ENCODE data around the gene DLG2. TPM values are rescaled to one million over a fixed set of nuclear protein-coding genes. Genes with fewer than 3 reads are reported as not detected.

DLG2 gene
- total and polyA plus RNA-seq, 9 of the 15 experiments (the other 6 are each of a cell fraction or from before 2014, with no cell fraction given), result 0.52 to 1.6 (median 0.95) TPM

DNA sequence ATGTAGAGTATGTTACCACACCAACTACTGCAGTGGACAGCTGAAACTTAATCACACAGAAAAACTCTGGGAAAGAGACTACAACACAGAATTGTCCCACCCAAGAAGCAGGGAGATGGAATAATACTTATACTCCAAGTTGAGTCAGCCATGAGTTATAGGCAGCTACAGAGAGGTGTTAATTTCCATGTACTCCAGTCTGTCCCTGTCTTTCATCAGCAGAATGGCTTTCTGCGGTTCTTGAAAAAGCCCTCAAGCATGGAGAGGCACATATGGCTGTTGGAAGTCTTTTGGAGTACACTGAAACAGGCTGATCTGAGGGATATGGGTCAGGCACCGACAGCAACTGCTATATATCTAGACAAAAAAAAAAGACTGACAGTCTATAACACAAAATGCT, 219.5 kb downstream of the DLG2 start:
- FAIRE-seq (no peak), DNase-seq (ENCODE audit: extremely low read depth in 1 of 4, low spot score in 3 of 4) (no peak), ATAC-seq (no peak)
- H3K36me3 ChIP-seq (ENCODE audit: control insufficient read depth, insufficient read depth, low read length), result no peaks in the 10 kb centered on the region
- ChIA-PET POLR2A (no interaction called here), CTCF (ENCODE audit: low intra/inter-chr PET ratio) (no interaction called here)
- intact Hi-C loops (cut with micrococcal nuclease) (no loop called here), in situ Hi-C loops (cut with MboI) (no loop called here)
- no peak overlapping the region for H3K4me3 ChIP-seq
- no peak overlapping the region for H3K9ac ChIP-seq (ENCODE audit: insufficient read depth in 1 of 2, low read depth in 2 of 2, low read length in 2 of 2)
- WGBS (ENCODE audit: insufficient coverage, low coverage, missing lambda C conversion rate), result 0% methylated on average over 2 of the region's 2 CpGs
- no peaks in the 10 kb centered on the region for H3K4me1 ChIP-seq (replicated peaks in 1 of 2; ENCODE audit: control insufficient read depth in 2 of 2, insufficient read depth in 2 of 2, low read length in 2 of 2)
- no peaks in the 10 kb centered on the region for H3K27me3 ChIP-seq (ENCODE audit: control insufficient read depth in 2 of 2, insufficient read depth in 2 of 2, low read length in 2 of 2)
- no peak for TF ChIP-seq PTTG1 (tag; IDR thresholded peaks at IDR 0.05; ENCODE audit: low read depth)
- no peak for TF ChIP-seq DNMT1 (IDR thresholded peaks at IDR 0.05)
- no peak for TF ChIP-seq ZFP36 (IDR thresholded peaks at IDR 0.05; ENCODE audit: low read depth, low read length, partially characterized antibody)
- H3K27ac ChIP-seq (ENCODE audit: extremely low read depth, low read depth, low read length), result no peak overlapping the region
- no peaks in the 10 kb centered on the region for H3K79me2 ChIP-seq (ENCODE audit: control insufficient read depth, insufficient read depth, low read length)
- no peaks in the 10 kb centered on the region for H3K9me3 ChIP-seq (replicated peaks; ENCODE audit: control insufficient read depth, insufficient read depth, low read depth, low read length)
- no peaks in the 10 kb centered on the region for H3K9me1 ChIP-seq (ENCODE audit: control insufficient read depth, insufficient read depth, low read length)
- no TSS peak for BruUV-seq (replicated peaks)
- H4K20me1 ChIP-seq (replicated peaks; ENCODE audit: control insufficient read depth, insufficient read depth, low read length), result no peaks in the 10 kb centered on the region
- no peak overlapping the region for H3K4me2 ChIP-seq (ENCODE audit: insufficient read depth, low read length)
- no peak overlapping the region for H2AFZ ChIP-seq (ENCODE audit: low read depth, low read length)

DNA sequence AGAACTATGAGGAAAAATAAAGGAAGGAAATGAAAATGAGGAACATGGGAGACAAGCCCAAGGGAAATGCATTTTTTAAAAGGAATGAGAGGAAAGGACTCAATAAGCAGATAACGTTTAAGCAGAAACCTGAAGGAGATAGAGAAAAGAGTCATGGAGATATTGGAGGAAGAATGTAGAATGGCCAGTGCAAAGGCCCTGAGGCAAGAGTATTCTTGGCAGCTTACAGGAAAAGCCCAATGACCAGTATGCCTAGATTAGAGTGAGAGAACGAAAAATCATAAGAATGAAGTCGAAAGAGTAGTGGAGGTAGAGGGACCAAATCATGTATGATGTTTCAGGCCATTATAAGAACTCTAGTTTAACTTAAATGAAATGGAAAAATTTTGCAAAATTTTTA, 220.3 kb downstream of the DLG2 start:
- Histone ChIP-seq H2AFZ (ENCODE audit: low read depth, low read length) (no peak overlapping the region), H3K9ac (ENCODE audit: insufficient read depth in 1 of 2, low read depth in 2 of 2, low read length in 2 of 2) (no peak overlapping the region), H3K9me1 (ENCODE audit: control insufficient read depth, insufficient read depth, low read length) (no peaks in the 10 kb centered on the region), H3K4me1 (replicated peaks in 1 of 2; ENCODE audit: control insufficient read depth in 2 of 2, insufficient read depth in 2 of 2, low read length in 2 of 2) (no peaks in the 10 kb centered on the region), H4K20me1 (replicated peaks; ENCODE audit: control insufficient read depth, insufficient read depth, low read length) (no peaks in the 10 kb centered on the region), H3K79me2 (ENCODE audit: control insufficient read depth, insufficient read depth, low read length) (no peaks in the 10 kb centered on the region), H3K4me2 (ENCODE audit: insufficient read depth, low read length) (no peak overlapping the region), H3K36me3 (ENCODE audit: control insufficient read depth, insufficient read depth, low read length) (no peaks in the 10 kb centered on the region), H3K27ac (ENCODE audit: extremely low read depth, low read depth, low read length) (no peak overlapping the region), H3K27me3 (ENCODE audit: control insufficient read depth in 2 of 2, insufficient read depth in 2 of 2, low read length in 2 of 2) (no peaks in the 10 kb centered on the region), H3K9me3 (replicated peaks; ENCODE audit: control insufficient read depth, insufficient read depth, low read depth, low read length) (no peaks in the 10 kb centered on the region), H3K4me3 (no peak overlapping the region)
- POLR2A ChIA-PET, result no interaction called here
- no peak for DNase-seq (ENCODE audit: extremely low read depth in 1 of 4, low spot score in 3 of 4)
- CTCF ChIA-PET (ENCODE audit: low intra/inter-chr PET ratio), result no interaction called here
- WGBS (ENCODE audit: insufficient coverage, low coverage, missing lambda C conversion rate), result 0% methylated on average over 3 of the region's 3 CpGs
- TF ChIP-seq CBX1 (IDR thresholded peaks at IDR 0.05; ENCODE audit: low read depth) (no peak), TRIM28 (IDR thresholded peaks at IDR 0.05) (no peak), SMARCC2 (IDR thresholded peaks at IDR 0.05; ENCODE audit: low read depth) (no peak), ZNF212 (CRISPR knock-in tag; IDR thresholded peaks at IDR 0.05) (no peak)
- TF ChIP-seq, protein P1, sequence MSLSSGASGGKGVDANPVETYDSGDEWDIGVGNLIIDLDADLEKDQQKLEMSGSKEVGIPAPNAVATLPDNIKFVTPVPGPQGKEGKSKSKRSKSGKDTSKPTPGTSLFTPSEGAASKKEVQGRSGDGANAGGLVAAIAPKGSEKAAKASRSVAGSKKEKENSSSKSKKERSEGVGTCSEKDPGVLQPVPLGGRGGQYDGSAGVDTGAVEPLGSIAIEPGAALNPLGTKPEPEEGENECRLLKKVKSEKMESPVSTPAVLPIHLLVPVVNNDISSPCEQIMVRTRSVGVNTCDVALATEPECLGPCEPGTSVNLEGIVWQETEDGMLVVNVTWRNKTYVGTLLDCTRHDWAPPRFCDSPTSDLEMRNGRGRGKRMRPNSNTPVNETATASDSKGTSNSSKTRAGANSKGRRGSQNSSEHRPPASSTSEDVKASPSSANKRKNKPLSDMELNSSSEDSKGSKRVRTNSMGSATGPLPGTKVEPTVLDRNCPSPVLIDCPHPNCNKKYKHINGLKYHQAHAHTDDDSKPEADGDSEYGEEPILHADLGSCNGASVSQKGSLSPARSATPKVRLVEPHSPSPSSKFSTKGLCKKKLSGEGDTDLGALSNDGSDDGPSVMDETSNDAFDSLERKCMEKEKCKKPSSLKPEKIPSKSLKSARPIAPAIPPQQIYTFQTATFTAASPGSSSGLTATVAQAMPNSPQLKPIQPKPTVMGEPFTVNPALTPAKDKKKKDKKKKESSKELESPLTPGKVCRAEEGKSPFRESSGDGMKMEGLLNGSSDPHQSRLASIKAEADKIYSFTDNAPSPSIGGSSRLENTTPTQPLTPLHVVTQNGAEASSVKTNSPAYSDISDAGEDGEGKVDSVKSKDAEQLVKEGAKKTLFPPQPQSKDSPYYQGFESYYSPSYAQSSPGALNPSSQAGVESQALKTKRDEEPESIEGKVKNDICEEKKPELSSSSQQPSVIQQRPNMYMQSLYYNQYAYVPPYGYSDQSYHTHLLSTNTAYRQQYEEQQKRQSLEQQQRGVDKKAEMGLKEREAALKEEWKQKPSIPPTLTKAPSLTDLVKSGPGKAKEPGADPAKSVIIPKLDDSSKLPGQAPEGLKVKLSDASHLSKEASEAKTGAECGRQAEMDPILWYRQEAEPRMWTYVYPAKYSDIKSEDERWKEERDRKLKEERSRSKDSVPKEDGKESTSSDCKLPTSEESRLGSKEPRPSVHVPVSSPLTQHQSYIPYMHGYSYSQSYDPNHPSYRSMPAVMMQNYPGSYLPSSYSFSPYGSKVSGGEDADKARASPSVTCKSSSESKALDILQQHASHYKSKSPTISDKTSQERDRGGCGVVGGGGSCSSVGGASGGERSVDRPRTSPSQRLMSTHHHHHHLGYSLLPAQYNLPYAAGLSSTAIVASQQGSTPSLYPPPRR (CRISPR knock-in tag; IDR thresholded peaks at IDR 0.05; ENCODE audit: borderline replicate concordance), result no peak
- FAIRE-seq, result no peak
- BruUV-seq (replicated peaks), result no TSS peak
- intact Hi-C loops (cut with micrococcal nuclease), result no loop called here
- in situ Hi-C loops (cut with MboI), result no loop called here
- ATAC-seq, result no peak

Measured in K562 (cell line).